HCT116 (cell line): ENCODE measurements around the gene CKLF. TPM values are rescaled to one million over a fixed set of nuclear protein-coding genes. Genes with fewer than 3 reads are reported as not detected.

Source experiments
- ATAC-seq: fragments of 200-7000 bp; cut with Tn5 transposase; 2 replicates; pipeline ENCODE4 v1.9.1; 2020; ENCODE audit warnings: mild to moderate bottlenecking, moderate library complexity
- BruUV-seq: library from RNA; stranded (reverse); fragments of 400-500 nt; replicated peaks from 2 replicates; lab custom pipeline; 2021; lab: Mats Ljungman, UMichigan
- CTCF ChIA-PET: fragments of 300-600 bp; sonication (Branson Sonifier 250); formaldehyde crosslinking; loops from one replicate; lab custom pipeline; 2021; ENCODE audit warnings: antibody characterized with exemption; lab: Charles Lee
- POLR2A ChIA-PET: fragments of 300-600, 350-600 bp; sonication (Branson Sonifier 250); formaldehyde crosslinking; loops from one replicate; lab custom pipeline; 2021; ENCODE audit warnings: antibody characterized with exemption; lab: Charles Lee
- RAD21 ChIA-PET, 2 experiments: fragments of 300-600 bp; sonication (Branson Sonifier 250); formaldehyde crosslinking; loops; one replicate each; lab custom pipeline; 2023; ENCODE audit warnings: low total read pairs in 2 of 2; ENCODE audit not compliant: uncharacterized antibody in 2 of 2, unreplicated experiment in 2 of 2, low non-redundant PET in 1 of 2; lab: Charles Lee
- DNase-seq: peaks from one replicate; pipeline ENCODE4 v3.0.0-alpha.2; 2010; ENCODE audit warnings: low read depth, low spot score
- H2AFZ ChIP-seq: fragments of 200-600 bp; shearing (Covaris generic), sonication (generic); 2 replicates; pipeline ENCODE4 v1.6.1; 2017; ENCODE audit warnings: low read depth, mixed run types, mixed read lengths, antibody characterized with exemption, low read length; ENCODE audit not compliant: poor library complexity, severe bottlenecking
- H3K27ac ChIP-seq: 2 replicates; pipeline ENCODE4 v1.5.1; 2012; ENCODE audit warnings: low read depth, low read length
- H3K27me3 ChIP-seq: fragments of 200-600 bp; sonication (generic); 2 replicates; pipeline ENCODE4 v1.6.1; 2016; ENCODE audit warnings: mixed run types, low read length, mixed read lengths; ENCODE audit not compliant: insufficient read depth
- H3K36me3 ChIP-seq, 2 experiments: fragments of 200-500 bp in 1 of 2; fragments of 200-600 bp in 1 of 2; sonication (Bioruptor generic) in 1 of 2; sonication (generic) in 1 of 2; 2 replicates each; pipeline versions ENCODE4 v1.5.1 to v1.6.1; 2014 to 2016; ENCODE audit warnings: low read length in 2 of 2, inconsistent platforms in 1 of 2, mixed read lengths in 1 of 2, mixed run types in 1 of 2; ENCODE audit not compliant: insufficient read depth in 2 of 2, control insufficient read depth in 1 of 2
- H3K4me1 ChIP-seq, 2 experiments: fragments of 200-600 bp in 1 of 2; sonication (generic) in 1 of 2; 2 replicates each; pipeline versions ENCODE4 v1.5.1 to v1.6.1; 2012 to 2017; ENCODE audit warnings: low read length in 2 of 2, inconsistent platforms in 1 of 2, mild to moderate bottlenecking in 1 of 2, mixed read lengths in 1 of 2, mixed run types in 1 of 2, moderate library complexity in 1 of 2; ENCODE audit not compliant: insufficient read depth in 2 of 2, control insufficient read depth in 1 of 2
- H3K4me2 ChIP-seq: fragments of 200-600 bp; sonication (generic); 2 replicates; pipeline ENCODE4 v1.6.1; 2017; ENCODE audit warnings: mixed run types, low read length, mixed read lengths
- H3K4me3 ChIP-seq, 2 experiments: fragments of 200-600 bp in 1 of 2; sonication (generic) in 1 of 2; replicated peaks in 1 of 2; 2 replicates each; pipeline ENCODE4 v1.5.1; 2011 to 2016; ENCODE audit warnings: low read length in 2 of 2, control low read depth in 1 of 2, low read depth in 1 of 2, mild to moderate bottlenecking in 1 of 2, mixed read lengths in 1 of 2, mixed run types in 1 of 2
- H3K79me2 ChIP-seq: fragments of 200-600 bp; sonication (generic); 2 replicates; pipeline ENCODE4 v1.6.1; 2017; ENCODE audit warnings: mild to moderate bottlenecking, mixed run types, low read length, moderate library complexity, mixed read lengths; ENCODE audit not compliant: insufficient read depth
- H3K9ac ChIP-seq: fragments of 200-600 bp; sonication (generic); 2 replicates; pipeline ENCODE4 v1.6.1; 2016; ENCODE audit warnings: low read length, mixed read lengths
- H3K9me2 ChIP-seq: fragments of 200-600 bp; sonication (generic), shearing (Covaris generic); 2 replicates; pipeline ENCODE4 v1.6.1; 2017; ENCODE audit warnings: mixed run types, mild to moderate bottlenecking, moderate library complexity; ENCODE audit not compliant: insufficient read depth
- H3K9me3 ChIP-seq, 2 experiments: fragments of 200-500 bp in 1 of 2; fragments of 200-600 bp in 1 of 2; sonication (Bioruptor generic) in 1 of 2; sonication (generic) in 1 of 2; 2 replicates each; pipeline ENCODE4 v1.6.1; 2014 to 2017; ENCODE audit warnings: low read length in 2 of 2, mixed read lengths in 2 of 2, inconsistent platforms in 1 of 2, low read depth in 1 of 2, mild to moderate bottlenecking in 1 of 2, mixed run types in 1 of 2, moderate library complexity in 1 of 2; ENCODE audit not compliant: control insufficient read depth in 1 of 2, insufficient read depth in 1 of 2
- H4K20me1 ChIP-seq: fragments of 200-600 bp; sonication (generic), shearing (Covaris generic); 2 replicates; pipeline ENCODE4 v1.6.1; 2017; ENCODE audit warnings: mixed run types, mild to moderate bottlenecking, moderate library complexity; ENCODE audit not compliant: insufficient read depth
- ATF3 ChIP-seq: IDR thresholded peaks from 2 replicates; pipeline ENCODE4 v1.6.1; 2012
- CBX3 ChIP-seq: IDR thresholded peaks from 2 replicates; pipeline ENCODE4 v1.6.1; 2012; ENCODE audit warnings: low read depth
- CTCF ChIP-seq, 3 experiments: fragments of 200-600 bp in 1 of 3; sonication (generic) in 1 of 3; IDR thresholded peaks in 2 of 3; conservative IDR thresholded peaks in 1 of 3; 2 replicates each; pipeline ENCODE4 v1.5.1; 2012 to 2017; ENCODE audit warnings: low read depth in 2 of 3, low read length in 2 of 3, antibody characterized with exemption in 1 of 3, borderline replicate concordance in 1 of 3, control low read depth in 1 of 3, mild to moderate bottlenecking in 1 of 3, mixed read lengths in 1 of 3, mixed run types in 1 of 3, moderate library complexity in 1 of 3; ENCODE audit not compliant: insufficient read depth in 1 of 3
- EGR1 ChIP-seq: IDR thresholded peaks from 2 replicates; pipeline ENCODE4 v1.6.1; 2012; ENCODE audit warnings: low read depth
- ELF1 ChIP-seq: IDR thresholded peaks from 2 replicates; pipeline ENCODE4 v1.6.1; 2012; ENCODE audit warnings: low read depth, borderline replicate concordance
- EZH2phosphoT487 ChIP-seq: fragments of 200-600 bp; IDR thresholded peaks from 2 replicates; pipeline ENCODE4 v1.6.1; 2018; ENCODE audit warnings: antibody characterized with exemption, borderline replicate concordance
- FOSL1 ChIP-seq: IDR thresholded peaks from 2 replicates; pipeline ENCODE4 v1.6.1; 2012; ENCODE audit warnings: low read depth
- MAX ChIP-seq: IDR thresholded peaks from 2 replicates; pipeline ENCODE4 v1.6.1; 2012
- POLR2A ChIP-seq: IDR thresholded peaks from 2 replicates; pipeline ENCODE4 v1.7.0; 2011; ENCODE audit warnings: borderline replicate concordance; ENCODE audit not compliant: insufficient read depth, insufficient read length; ENCODE audit errors: extremely low read depth
- RAD21 ChIP-seq: IDR thresholded peaks from 2 replicates; pipeline ENCODE4 v1.6.1; 2012; ENCODE audit warnings: low read depth, mild to moderate bottlenecking
- SP1 ChIP-seq: IDR thresholded peaks from 2 replicates; pipeline ENCODE4 v1.6.1; 2012; ENCODE audit warnings: low read depth
- SRF ChIP-seq: IDR thresholded peaks from 2 replicates; pipeline ENCODE4 v1.6.1; 2012; ENCODE audit warnings: low read depth
- YY1 ChIP-seq: IDR thresholded peaks from 2 replicates; pipeline ENCODE4 v1.6.1; 2011; ENCODE audit warnings: low read length, low read depth, moderate library complexity, mild to moderate bottlenecking; ENCODE audit not compliant: insufficient replicate concordance; ENCODE audit errors: extremely low read depth
- ZBTB33 ChIP-seq: IDR thresholded peaks from 2 replicates; pipeline ENCODE4 v1.6.1; 2011; ENCODE audit warnings: mild to moderate bottlenecking, low read length, moderate library complexity; ENCODE audit not compliant: insufficient replicate concordance; ENCODE audit errors: extremely low read depth
- ZFX ChIP-seq: fragments of 450-650 bp; IDR thresholded peaks from 2 replicates; pipeline ENCODE4 v1.6.1; 2017
- intact Hi-C: fragments of 100-400 bp; cut with micrococcal nuclease; formaldehyde crosslinking; loops from 2 replicates; pipeline ENCODE4 v1.10.0; 2022
- total RNA-seq: library from RNA; stranded (reverse); gene quantifications from one replicate; pipeline ENCODE4 v1.2.1, GENCODE V29; 2021; ENCODE audit not compliant: unreplicated experiment

CKLF gene
- total RNA-seq, 1 experiment from 2014 or later, result 38.6 TPM

- no peak overlapping the region for H3K4me3 ChIP-seq
- no peak overlapping the region for H3K27ac ChIP-seq
- no peaks in the 10 kb centered on the region for H3K79me2 ChIP-seq
- ATAC-seq (no peak), DNase-seq (no peak)
- ChIA-PET CTCF (no interaction called here), POLR2A (no interaction called here), RAD21 (no interaction called here)
- no peaks in the 10 kb centered on the region for H3K9me2 ChIP-seq
- H3K27me3 ChIP-seq, result no peaks in the 10 kb centered on the region
- intact Hi-C loops, result no loop called here
- no peaks in the 10 kb centered on the region for H4K20me1 ChIP-seq
- no peak overlapping the region for H3K9ac ChIP-seq
- no peak overlapping the region for H2AFZ ChIP-seq
- H3K9me3 ChIP-seq, result no peaks in the 10 kb centered on the region
- TF ChIP-seq MAX (no peak), FOSL1 (no peak), EGR1 (no peak), ZFX (no peak), YY1 (no peak), SRF (no peak), ELF1 (no peak), SP1 (no peak), EZH2phosphoT487 (no peak), POLR2A (no peak), ATF3 (no peak), RAD21 (no peak), CBX3 (no peak), ZBTB33 (no peak), CTCF (IDR thresholded peaks at IDR 0.05 in 2 of 3, conservative IDR thresholded peaks at IDR 0.05 in 1 of 3; ENCODE audit: borderline replicate concordance in 1 of 3, insufficient read depth in 1 of 3, low read depth in 2 of 3, low read length in 2 of 3) (no peak)
- BruUV-seq, result no TSS peak
- no peak overlapping the region for H3K4me2 ChIP-seq
- H3K36me3 ChIP-seq, result no peaks in the 10 kb centered on the region
- peaks cover 0 to 9% of the 10 kb centered on the region in 2 experiments; a peak in 3 of 4 replicates for H3K4me1 ChIP-seq
Measured at GRCh38 chr16:66574531-66574930, 22.2 kb downstream of the CKLF start.
